HG03108 (cell line): ENCODE results near the gene XPNPEP3.

Experiments
- ATAC-seq: cut with Tn5 transposase; IDR thresholded peaks from one replicate; pipeline ENCODE4 v1.9.1; 2021; ENCODE audit warnings: moderate library complexity; ENCODE audit not compliant: unreplicated experiment

Gene XPNPEP3

GRCh38 chr22:40928657-40929056, 71.7 kb downstream of the XPNPEP3 start:
- ATAC-seq, result no peak

GRCh38 chr22:40932396-40932795, 75.4 kb downstream of the XPNPEP3 start:
- ATAC-seq, result no peak

GRCh38 chr22:40939202-40939601, 82.3 kb downstream of the XPNPEP3 start:
- no peak for ATAC-seq

- ATAC-seq, result peak; percentile 80
These were observed 94.2 kb downstream of the XPNPEP3 start, which contains the start of gene RBX1 for GRCh38 chr22:40950962-40951794. RBX1 (plus strand) TSS chr22:40951378; CDS start chr22:40951399, 21 bp downstream.

GRCh38 chr22:40951795-40952605, 95.1 kb downstream of the XPNPEP3 start:
- ATAC-seq, result no peak

GRCh38 chr22:40953471-40953870, 96.5 kb downstream of the XPNPEP3 start:
- no peak for ATAC-seq

- no peak for ATAC-seq
These were observed 97.2 kb downstream of the XPNPEP3 start for GRCh38 chr22:40954113-40954512.

GRCh38 chr22:40955571-40955970, 98.6 kb downstream of the XPNPEP3 start:
- no peak for ATAC-seq

GRCh38 chr22:40957601-40958000, 100.7 kb downstream of the XPNPEP3 start:
- no peak for ATAC-seq

- no peak for ATAC-seq
These were observed 101.4 kb downstream of the XPNPEP3 start for GRCh38 chr22:40958299-40958698.

- ATAC-seq, result no peak
These were observed 103.2 kb downstream of the XPNPEP3 start for GRCh38 chr22:40960145-40960544.

- no peak for ATAC-seq
These were observed 109.2 kb downstream of the XPNPEP3 start for GRCh38 chr22:40965936-40966725.

GRCh38 chr22:40966726-40967085, 109.8 kb downstream of the XPNPEP3 start:
- ATAC-seq, result no peak

GRCh38 chr22:40967111-40967760, 110.3 kb downstream of the XPNPEP3 start:
- ATAC-seq, result no peak

- no peak for ATAC-seq
These were observed 115.6 kb downstream of the XPNPEP3 start for GRCh38 chr22:40972587-40972986.

- ATAC-seq, result no peak
These were observed 116.2 kb downstream of the XPNPEP3 start for GRCh38 chr22:40973144-40973543.

GRCh38 chr22:40975366-40975765, 118.4 kb downstream of the XPNPEP3 start:
- ATAC-seq, result no peak

GRCh38 chr22:40976866-40977700, 120.1 kb downstream of the XPNPEP3 start:
- ATAC-seq, result no peak

- no peak for ATAC-seq
These were observed 122.2 kb downstream of the XPNPEP3 start for GRCh38 chr22:40979198-40979597.

GRCh38 chr22:40979871-40980270, 122.9 kb downstream of the XPNPEP3 start:
- ATAC-seq, result no peak
